ENCODE data around the gene TMEM165. TPM values are rescaled to one million over a fixed set of nuclear protein-coding genes. Genes with fewer than 3 reads are reported as not detected.

TMEM165 gene
- total RNA-seq, 4 donors from 2014 or later, result 82.5 to 129 (median 98.3) TPM

- TF ChIP-seq EP300 (IDR thresholded peaks at IDR 0.05) (no peak), POLR2AphosphoS5 (IDR thresholded peaks at IDR 0.05) (no peak), CTCF (IDR thresholded peaks at IDR 0.05) (no peak), POLR2A (IDR thresholded peaks at IDR 0.05) (no peak)
- Histone ChIP-seq H3K36me3 (peaks cover 16% of the 10 kb centered on the region), H3K27me3 (no peaks in the 10 kb centered on the region), H3K4me3 (no peak overlapping the region), H3K9me3 (no peaks in the 10 kb centered on the region), H3K27ac (no peak overlapping the region), H3K4me1 (no peaks in the 10 kb centered on the region)
- DNase-seq (ENCODE audit: low spot score in 2 of 2), result no peak
- WGBS, result 98% methylated on average over 2 of the region's 2 CpGs
These were observed 25.8 kb upstream of the TMEM165 start for GRCh38 chr4:55369968-55370367.

GRCh38 chr4:55372259-55372658, 23.5 kb upstream of the TMEM165 start:
- H3K27ac ChIP-seq, result no peak overlapping the region
- no peak overlapping the region for H3K4me3 ChIP-seq
- no peaks in the 10 kb centered on the region for H3K9me3 ChIP-seq
- no peak for TF ChIP-seq CTCF (IDR thresholded peaks at IDR 0.05)
- no peak for DNase-seq (ENCODE audit: low spot score in 2 of 2)
- WGBS, result 87% methylated on average over 7 of the region's 7 CpGs
- H3K27me3 ChIP-seq, result no peaks in the 10 kb centered on the region
- no peaks in the 10 kb centered on the region for H3K4me1 ChIP-seq
- peaks cover 16% of the 10 kb centered on the region for H3K36me3 ChIP-seq

- no peak for DNase-seq (ENCODE audit: low spot score in 2 of 2)
- TF ChIP-seq EP300 (IDR thresholded peaks at IDR 0.05) (no peak), POLR2AphosphoS5 (IDR thresholded peaks at IDR 0.05) (no peak), CTCF (IDR thresholded peaks at IDR 0.05) (no peak), POLR2A (IDR thresholded peaks at IDR 0.05) (no peak)
- 100% methylated on average over 1 of the region's 1 CpG for WGBS
- no peak overlapping the region for H3K27ac ChIP-seq
- H3K4me3 ChIP-seq, result no peak overlapping the region
- H3K36me3 ChIP-seq, result peaks cover 16% of the 10 kb centered on the region
- H3K4me1 ChIP-seq, result no peaks in the 10 kb centered on the region
- no peaks in the 10 kb centered on the region for H3K27me3 ChIP-seq
- no peaks in the 10 kb centered on the region for H3K9me3 ChIP-seq
These were observed 22.3 kb upstream of the TMEM165 start for GRCh38 chr4:55373461-55373860.

- H3K4me1 ChIP-seq, result peaks cover 4% of the 10 kb centered on the region
- no peak for DNase-seq (ENCODE audit: low spot score in 2 of 2)
- H3K27ac ChIP-seq, result no peak overlapping the region
- H3K4me3 ChIP-seq, result no peak overlapping the region
- no peaks in the 10 kb centered on the region for H3K27me3 ChIP-seq
- no peak for TF ChIP-seq CTCF (IDR thresholded peaks at IDR 0.05)
- TF ChIP-seq POLR2A (IDR thresholded peaks at IDR 0.05), result no peak
- TF ChIP-seq POLR2AphosphoS5 (IDR thresholded peaks at IDR 0.05), result no peak
- TF ChIP-seq EP300 (IDR thresholded peaks at IDR 0.05), result no peak
- 84% methylated on average over 2 of the region's 2 CpGs for WGBS
- peaks cover 2% of the 10 kb centered on the region for H3K36me3 ChIP-seq
- H3K9me3 ChIP-seq, result no peaks in the 10 kb centered on the region
These were observed 19.1 kb upstream of the TMEM165 start for GRCh38 chr4:55376698-55377097.

GRCh38 chr4:55378617-55379467, 16.9 kb upstream of the TMEM165 start:
- no peaks in the 10 kb centered on the region for H3K9me3 ChIP-seq
- 48% methylated on average over 13 of the region's 13 CpGs for WGBS
- TF ChIP-seq POLR2A (IDR thresholded peaks at IDR 0.05) (no peak), POLR2AphosphoS5 (IDR thresholded peaks at IDR 0.05) (no peak), EP300 (IDR thresholded peaks at IDR 0.05) (no peak), CTCF (IDR thresholded peaks at IDR 0.05) (no peak)
- no peak overlapping the region for H3K4me3 ChIP-seq
- no peaks in the 10 kb centered on the region for H3K27me3 ChIP-seq
- no peak for DNase-seq (ENCODE audit: low spot score in 2 of 2)
- no peak overlapping the region for H3K27ac ChIP-seq
- H3K36me3 ChIP-seq, result no peaks in the 10 kb centered on the region
- peaks cover 4% of the 10 kb centered on the region for H3K4me1 ChIP-seq
